B cell (primary cell): ENCODE data around the gene CRTC1.

Source experiments
- EZH2 ChIP-seq: IDR thresholded peaks from 2 replicates; pipeline ENCODE4 v1.6.1; 2012; ENCODE audit warnings: borderline replicate concordance, low read depth, mild to moderate bottlenecking, moderate library complexity, low read length; ENCODE audit not compliant: insufficient read depth, poor library complexity, severe bottlenecking
- TF ChIP-seq, protein P1 (sequence below): fragments of 200-600 bp; IDR thresholded peaks from one replicate; pipeline ENCODE4 v1.8.0; 2022; ENCODE audit warnings: antibody characterized with exemption, mild to moderate bottlenecking

DNA sequence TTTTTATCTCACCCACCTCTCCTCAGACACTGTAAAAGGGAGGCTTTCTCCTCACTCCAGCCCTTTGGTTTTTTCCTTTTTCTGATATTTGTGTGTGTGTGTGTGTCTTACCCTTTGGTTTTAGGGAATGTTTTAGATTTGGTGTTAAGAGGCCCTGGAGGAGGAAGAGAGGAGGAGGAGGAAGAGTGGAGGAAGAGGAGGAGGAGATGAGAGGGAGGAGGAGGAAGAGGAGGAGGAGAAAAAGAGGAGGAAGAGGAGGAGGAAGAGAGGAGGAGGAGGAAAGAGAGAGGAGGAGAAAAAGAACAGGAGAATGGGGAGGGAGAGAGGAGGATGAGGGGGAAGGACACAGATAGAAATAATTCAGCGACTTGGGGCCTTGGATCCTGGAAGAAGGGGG lies 36.1 kb upstream of the CRTC1 start:
- TF ChIP-seq, protein P1, sequence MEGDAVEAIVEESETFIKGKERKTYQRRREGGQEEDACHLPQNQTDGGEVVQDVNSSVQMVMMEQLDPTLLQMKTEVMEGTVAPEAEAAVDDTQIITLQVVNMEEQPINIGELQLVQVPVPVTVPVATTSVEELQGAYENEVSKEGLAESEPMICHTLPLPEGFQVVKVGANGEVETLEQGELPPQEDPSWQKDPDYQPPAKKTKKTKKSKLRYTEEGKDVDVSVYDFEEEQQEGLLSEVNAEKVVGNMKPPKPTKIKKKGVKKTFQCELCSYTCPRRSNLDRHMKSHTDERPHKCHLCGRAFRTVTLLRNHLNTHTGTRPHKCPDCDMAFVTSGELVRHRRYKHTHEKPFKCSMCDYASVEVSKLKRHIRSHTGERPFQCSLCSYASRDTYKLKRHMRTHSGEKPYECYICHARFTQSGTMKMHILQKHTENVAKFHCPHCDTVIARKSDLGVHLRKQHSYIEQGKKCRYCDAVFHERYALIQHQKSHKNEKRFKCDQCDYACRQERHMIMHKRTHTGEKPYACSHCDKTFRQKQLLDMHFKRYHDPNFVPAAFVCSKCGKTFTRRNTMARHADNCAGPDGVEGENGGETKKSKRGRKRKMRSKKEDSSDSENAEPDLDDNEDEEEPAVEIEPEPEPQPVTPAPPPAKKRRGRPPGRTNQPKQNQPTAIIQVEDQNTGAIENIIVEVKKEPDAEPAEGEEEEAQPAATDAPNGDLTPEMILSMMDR, result no peak
- TF ChIP-seq EZH2, result no peak
